ENCODE data around the gene IL22RA1.

IL22RA1 gene

DNA sequence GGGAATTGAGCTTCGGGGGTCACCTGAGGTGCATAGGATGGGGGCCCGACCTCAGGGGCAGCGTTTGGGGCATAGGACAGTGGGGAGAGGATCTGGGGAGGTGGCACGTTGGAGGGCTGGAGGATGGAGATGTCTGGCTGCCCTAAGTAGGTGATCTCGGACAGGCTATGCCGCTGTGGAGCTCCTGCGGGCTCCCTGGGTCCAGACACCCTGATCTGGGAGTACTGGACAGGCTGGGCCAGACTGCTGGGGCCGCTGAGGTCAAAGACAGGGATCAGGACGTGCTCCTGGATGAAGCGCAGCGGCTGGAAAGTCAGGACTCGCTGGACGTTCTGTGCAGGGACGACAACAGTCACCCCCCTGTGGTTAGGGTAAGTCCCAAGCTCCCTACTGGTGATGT is 21.5 kb downstream of the IL22RA1 start:
- no peaks in the 10 kb centered on the region for H3F3A ChIP-seq (ENCODE audit: insufficient read depth)
- H3K27me3 ChIP-seq (ENCODE audit: low read length) = no peaks in the 10 kb centered on the region
- H3K9me2 ChIP-seq (replicated peaks; ENCODE audit: insufficient read depth, low read length) = no peaks in the 10 kb centered on the region
- TF ChIP-seq EZH2phosphoT487 (conservative IDR thresholded peaks at IDR 0.05; ENCODE audit: low read length) (no peak), CTCF (IDR thresholded peaks at IDR 0.05; ENCODE audit: insufficient read depth, low read length, poor library complexity, severe bottlenecking) (no peak)
- no peaks in the 10 kb centered on the region for H3K36me3 ChIP-seq (ENCODE audit: low read length)
- no peak overlapping the region for H3K9ac ChIP-seq (ENCODE audit: low read length)
- H3K27ac ChIP-seq (ENCODE audit: low read depth, low read length) = no peak overlapping the region
- no peak overlapping the region for H3K4me2 ChIP-seq (ENCODE audit: low read depth, low read length, poor library complexity, severe bottlenecking)
- H3K4me3 ChIP-seq (ENCODE audit: insufficient read depth, low read length, poor library complexity, severe bottlenecking) = no peak overlapping the region
- no peaks in the 10 kb centered on the region for H3K9me3 ChIP-seq (ENCODE audit: insufficient read depth, low read length)
- no peaks in the 10 kb centered on the region for H3K79me2 ChIP-seq (ENCODE audit: insufficient read depth, low read length)
- H2AFZ ChIP-seq (ENCODE audit: low read depth, low read length, severe bottlenecking) = no peak overlapping the region
- no peaks in the 10 kb centered on the region for H4K20me1 ChIP-seq (ENCODE audit: low read depth, low read length)

- no peaks in the 10 kb centered on the region for H3K79me2 ChIP-seq (ENCODE audit: insufficient read depth, low read length)
- no peaks in the 10 kb centered on the region for H3K36me3 ChIP-seq (ENCODE audit: low read length)
- H3F3A ChIP-seq (ENCODE audit: insufficient read depth) = no peaks in the 10 kb centered on the region
- no peak overlapping the region for H3K27ac ChIP-seq (ENCODE audit: low read depth, low read length)
- H3K9me3 ChIP-seq (ENCODE audit: insufficient read depth, low read length) = no peaks in the 10 kb centered on the region
- no peak overlapping the region for H3K4me3 ChIP-seq (ENCODE audit: insufficient read depth, low read length, poor library complexity, severe bottlenecking)
- H3K27me3 ChIP-seq (ENCODE audit: low read length) = no peaks in the 10 kb centered on the region
- H3K4me2 ChIP-seq (ENCODE audit: low read depth, low read length, poor library complexity, severe bottlenecking) = no peak overlapping the region
- H3K9me2 ChIP-seq (replicated peaks; ENCODE audit: insufficient read depth, low read length) = no peaks in the 10 kb centered on the region
- H3K9ac ChIP-seq (ENCODE audit: low read length) = no peak overlapping the region
- TF ChIP-seq CTCF (IDR thresholded peaks at IDR 0.05; ENCODE audit: insufficient read depth, low read length, poor library complexity, severe bottlenecking) (no peak), EZH2phosphoT487 (conservative IDR thresholded peaks at IDR 0.05; ENCODE audit: low read length) (no peak)
- H4K20me1 ChIP-seq (ENCODE audit: low read depth, low read length) = no peaks in the 10 kb centered on the region
- no peak overlapping the region for H2AFZ ChIP-seq (ENCODE audit: low read depth, low read length, severe bottlenecking)
Observed at GRCh38 chr1:24120965-24121364, 22.0 kb downstream of the IL22RA1 start.

DNA sequence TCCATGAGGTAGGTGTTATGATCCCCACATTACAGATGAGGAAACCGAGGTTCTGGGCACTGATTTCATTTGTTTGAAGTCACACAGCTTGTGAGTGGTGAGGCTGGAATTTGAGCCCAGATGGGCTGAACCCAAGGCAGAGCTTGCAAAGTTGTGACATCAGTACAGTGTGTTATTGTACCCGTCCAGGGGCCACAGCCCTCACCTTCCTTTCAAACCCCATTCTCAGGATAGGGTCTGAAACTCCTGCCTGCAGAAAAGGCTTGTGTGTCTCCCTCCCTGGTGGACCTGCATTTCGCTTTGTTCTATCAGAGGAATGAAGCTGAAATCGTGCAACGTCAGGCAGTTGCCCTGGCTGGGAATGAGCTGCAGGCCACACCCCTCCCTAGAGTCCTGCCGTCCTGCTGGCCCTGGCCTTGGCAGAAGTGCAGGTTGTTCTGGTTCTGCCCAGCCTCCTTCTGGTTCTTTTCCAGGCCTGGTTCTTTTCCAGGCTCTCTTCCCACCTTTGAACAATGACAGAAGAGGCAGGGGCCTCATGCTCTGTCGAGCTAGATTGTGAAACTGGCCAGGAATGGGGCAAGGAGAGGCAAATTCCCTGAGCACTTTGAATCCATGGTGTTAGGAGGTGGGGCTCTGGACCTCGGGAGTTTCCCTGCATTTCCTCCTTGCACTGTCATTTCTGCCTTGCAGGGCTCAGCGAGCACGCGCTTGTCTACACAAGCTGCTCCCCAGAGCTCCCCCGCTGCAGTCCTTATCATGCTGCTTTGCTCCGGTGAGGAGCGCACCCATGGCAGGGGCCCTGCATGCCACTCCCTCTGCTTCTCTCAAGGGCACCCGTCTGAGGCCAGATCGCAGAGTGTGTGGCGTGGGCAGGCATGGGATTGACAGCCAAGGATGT is 22.8 kb downstream of the IL22RA1 start:
- H3K9me2 ChIP-seq (replicated peaks; ENCODE audit: insufficient read depth, low read length) = no peaks in the 10 kb centered on the region
- no peaks in the 10 kb centered on the region for H3F3A ChIP-seq (ENCODE audit: insufficient read depth)
- no peaks in the 10 kb centered on the region for H4K20me1 ChIP-seq (ENCODE audit: low read depth, low read length)
- no peaks in the 10 kb centered on the region for H3K79me2 ChIP-seq (ENCODE audit: insufficient read depth, low read length)
- H3K4me2 ChIP-seq (ENCODE audit: low read depth, low read length, poor library complexity, severe bottlenecking) = no peak overlapping the region
- no peaks in the 10 kb centered on the region for H3K9me3 ChIP-seq (ENCODE audit: insufficient read depth, low read length)
- no peaks in the 10 kb centered on the region for H3K27me3 ChIP-seq (ENCODE audit: low read length)
- H2AFZ ChIP-seq (ENCODE audit: low read depth, low read length, severe bottlenecking) = no peak overlapping the region
- TF ChIP-seq EZH2phosphoT487 (conservative IDR thresholded peaks at IDR 0.05; ENCODE audit: low read length) = no peak
- TF ChIP-seq CTCF (IDR thresholded peaks at IDR 0.05; ENCODE audit: insufficient read depth, low read length, poor library complexity, severe bottlenecking) = no peak
- no peaks in the 10 kb centered on the region for H3K36me3 ChIP-seq (ENCODE audit: low read length)
- no peak overlapping the region for H3K9ac ChIP-seq (ENCODE audit: low read length)
- no peak overlapping the region for H3K27ac ChIP-seq (ENCODE audit: low read depth, low read length)
- no peak overlapping the region for H3K4me3 ChIP-seq (ENCODE audit: insufficient read depth, low read length, poor library complexity, severe bottlenecking)
